ENCODE results near the gene UTS2B. TPM values are rescaled to one million over a fixed set of nuclear protein-coding genes. Genes with fewer than 3 reads are reported as not detected.

Gene UTS2B
- total and polyA plus RNA-seq, 9 of the 15 experiments (the other 6 are each of a cell fraction or from before 2014, with no cell fraction given): 0.06 TPM; not detected in 8

DNA sequence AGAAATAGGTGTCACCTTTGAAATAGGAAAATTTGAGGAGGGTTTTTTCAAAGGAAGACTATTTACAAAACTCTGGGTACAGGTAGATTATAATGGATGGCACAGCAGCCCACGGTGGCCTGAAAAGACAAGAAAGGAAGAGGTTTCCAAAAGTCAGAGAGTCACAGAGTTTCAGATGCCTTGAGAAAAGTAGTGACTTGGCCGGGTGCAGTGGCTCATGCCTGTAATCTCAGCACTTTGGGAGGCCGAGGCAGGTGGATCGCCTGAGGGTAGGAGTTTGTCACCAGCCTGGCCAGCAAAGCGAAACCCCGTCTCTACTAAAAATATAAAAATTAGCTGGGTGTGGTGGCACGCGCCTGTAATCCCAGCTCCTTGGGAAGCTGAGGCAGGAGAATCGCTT lies 96.1 kb downstream of the UTS2B start:
- FAIRE-seq (no peak), DNase-seq (ENCODE audit: extremely low read depth in 1 of 4, low spot score in 3 of 4) (no peak), ATAC-seq (no peak)
- H3K79me2 ChIP-seq (ENCODE audit: control insufficient read depth, insufficient read depth, low read length): no peaks in the 10 kb centered on the region
- intact Hi-C loops (cut with micrococcal nuclease): no loop called here
- H3K9ac ChIP-seq (ENCODE audit: insufficient read depth in 1 of 2, low read depth in 2 of 2, low read length in 2 of 2): no peak overlapping the region
- H3K9me1 ChIP-seq (ENCODE audit: control insufficient read depth, insufficient read depth, low read length): no peaks in the 10 kb centered on the region
- CTCF ChIA-PET (ENCODE audit: low intra/inter-chr PET ratio): no interaction called here
- BruUV-seq (replicated peaks): no TSS peak
- H3K4me3 ChIP-seq: no peak overlapping the region
- POLR2A ChIA-PET: no interaction called here
- H3K4me1 ChIP-seq (replicated peaks in 1 of 2; ENCODE audit: control insufficient read depth in 2 of 2, insufficient read depth in 2 of 2, low read length in 2 of 2): no peaks in the 10 kb centered on the region
- in situ Hi-C loops (cut with MboI): no loop called here
- no peaks in the 10 kb centered on the region for H3K9me3 ChIP-seq (replicated peaks; ENCODE audit: control insufficient read depth, insufficient read depth, low read depth, low read length)
- no peaks in the 10 kb centered on the region for H4K20me1 ChIP-seq (replicated peaks; ENCODE audit: control insufficient read depth, insufficient read depth, low read length)
- H3K4me2 ChIP-seq (ENCODE audit: insufficient read depth, low read length): no peak overlapping the region
- H2AFZ ChIP-seq (ENCODE audit: low read depth, low read length): no peak overlapping the region
- no peaks in the 10 kb centered on the region for H3K27me3 ChIP-seq (ENCODE audit: control insufficient read depth in 2 of 2, insufficient read depth in 2 of 2, low read length in 2 of 2)
- H3K36me3 ChIP-seq (ENCODE audit: control insufficient read depth, insufficient read depth, low read length): no peaks in the 10 kb centered on the region
- no peak overlapping the region for H3K27ac ChIP-seq (ENCODE audit: extremely low read depth, low read depth, low read length)
- WGBS (ENCODE audit: insufficient coverage, low coverage, missing lambda C conversion rate): 0% methylated on average over 9 of the region's 9 CpGs
- TF ChIP-seq, protein P1, sequence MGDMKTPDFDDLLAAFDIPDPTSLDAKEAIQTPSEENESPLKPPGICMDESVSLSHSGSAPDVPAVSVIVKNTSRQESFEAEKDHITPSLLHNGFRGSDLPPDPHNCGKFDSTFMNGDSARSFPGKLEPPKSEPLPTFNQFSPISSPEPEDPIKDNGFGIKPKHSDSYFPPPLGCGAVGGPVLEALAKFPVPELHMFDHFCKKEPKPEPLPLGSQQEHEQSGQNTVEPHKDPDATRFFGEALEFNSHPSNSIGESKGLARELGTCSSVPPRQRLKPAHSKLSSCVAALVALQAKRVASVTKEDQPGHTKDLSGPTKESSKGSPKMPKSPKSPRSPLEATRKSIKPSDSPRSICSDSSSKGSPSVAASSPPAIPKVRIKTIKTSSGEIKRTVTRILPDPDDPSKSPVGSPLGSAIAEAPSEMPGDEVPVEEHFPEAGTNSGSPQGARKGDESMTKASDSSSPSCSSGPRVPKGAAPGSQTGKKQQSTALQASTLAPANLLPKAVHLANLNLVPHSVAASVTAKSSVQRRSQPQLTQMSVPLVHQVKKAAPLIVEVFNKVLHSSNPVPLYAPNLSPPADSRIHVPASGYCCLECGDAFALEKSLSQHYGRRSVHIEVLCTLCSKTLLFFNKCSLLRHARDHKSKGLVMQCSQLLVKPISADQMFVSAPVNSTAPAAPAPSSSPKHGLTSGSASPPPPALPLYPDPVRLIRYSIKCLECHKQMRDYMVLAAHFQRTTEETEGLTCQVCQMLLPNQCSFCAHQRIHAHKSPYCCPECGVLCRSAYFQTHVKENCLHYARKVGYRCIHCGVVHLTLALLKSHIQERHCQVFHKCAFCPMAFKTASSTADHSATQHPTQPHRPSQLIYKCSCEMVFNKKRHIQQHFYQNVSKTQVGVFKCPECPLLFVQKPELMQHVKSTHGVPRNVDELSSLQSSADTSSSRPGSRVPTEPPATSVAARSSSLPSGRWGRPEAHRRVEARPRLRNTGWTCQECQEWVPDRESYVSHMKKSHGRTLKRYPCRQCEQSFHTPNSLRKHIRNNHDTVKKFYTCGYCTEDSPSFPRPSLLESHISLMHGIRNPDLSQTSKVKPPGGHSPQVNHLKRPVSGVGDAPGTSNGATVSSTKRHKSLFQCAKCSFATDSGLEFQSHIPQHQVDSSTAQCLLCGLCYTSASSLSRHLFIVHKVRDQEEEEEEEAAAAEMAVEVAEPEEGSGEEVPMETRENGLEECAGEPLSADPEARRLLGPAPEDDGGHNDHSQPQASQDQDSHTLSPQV (IDR thresholded peaks at IDR 0.05): no peak
- TF ChIP-seq, protein P2, sequence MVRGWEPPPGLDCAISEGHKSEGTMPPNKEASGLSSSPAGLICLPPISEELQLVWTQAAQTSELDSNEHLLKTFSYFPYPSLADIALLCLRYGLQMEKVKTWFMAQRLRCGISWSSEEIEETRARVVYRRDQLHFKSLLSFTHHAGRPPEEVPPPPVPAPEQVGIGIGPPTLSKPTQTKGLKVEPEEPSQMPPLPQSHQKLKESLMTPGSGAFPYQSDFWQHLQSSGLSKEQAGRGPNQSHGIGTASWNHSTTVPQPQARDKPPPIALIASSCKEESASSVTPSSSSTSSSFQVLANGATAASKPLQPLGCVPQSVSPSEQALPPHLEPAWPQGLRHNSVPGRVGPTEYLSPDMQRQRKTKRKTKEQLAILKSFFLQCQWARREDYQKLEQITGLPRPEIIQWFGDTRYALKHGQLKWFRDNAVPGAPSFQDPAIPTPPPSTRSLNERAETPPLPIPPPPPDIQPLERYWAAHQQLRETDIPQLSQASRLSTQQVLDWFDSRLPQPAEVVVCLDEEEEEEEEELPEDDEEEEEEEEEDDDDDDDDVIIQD (CRISPR knock-in tag; IDR thresholded peaks at IDR 0.05): no peak
- no peak for TF ChIP-seq MBD2 (IDR thresholded peaks at IDR 0.05; ENCODE audit: borderline replicate concordance, low read depth)
- no peak for TF ChIP-seq MECOM (CRISPR knock-in tag; IDR thresholded peaks at IDR 0.05)
- no peak for TF ChIP-seq POLR2B (IDR thresholded peaks at IDR 0.05; ENCODE audit: low read depth, partially characterized antibody)
- no peak for TF ChIP-seq ZKSCAN8 (CRISPR knock-in tag; IDR thresholded peaks at IDR 0.05)
- no peak for TF ChIP-seq CBX5 (IDR thresholded peaks at IDR 0.05; ENCODE audit: borderline replicate concordance, low read depth)
- no peak for TF ChIP-seq ZNF830 (CRISPR knock-in tag; IDR thresholded peaks at IDR 0.05)
- no peak for TF ChIP-seq ZSCAN29 (IDR thresholded peaks at IDR 0.05)
- TF ChIP-seq, protein P3, sequence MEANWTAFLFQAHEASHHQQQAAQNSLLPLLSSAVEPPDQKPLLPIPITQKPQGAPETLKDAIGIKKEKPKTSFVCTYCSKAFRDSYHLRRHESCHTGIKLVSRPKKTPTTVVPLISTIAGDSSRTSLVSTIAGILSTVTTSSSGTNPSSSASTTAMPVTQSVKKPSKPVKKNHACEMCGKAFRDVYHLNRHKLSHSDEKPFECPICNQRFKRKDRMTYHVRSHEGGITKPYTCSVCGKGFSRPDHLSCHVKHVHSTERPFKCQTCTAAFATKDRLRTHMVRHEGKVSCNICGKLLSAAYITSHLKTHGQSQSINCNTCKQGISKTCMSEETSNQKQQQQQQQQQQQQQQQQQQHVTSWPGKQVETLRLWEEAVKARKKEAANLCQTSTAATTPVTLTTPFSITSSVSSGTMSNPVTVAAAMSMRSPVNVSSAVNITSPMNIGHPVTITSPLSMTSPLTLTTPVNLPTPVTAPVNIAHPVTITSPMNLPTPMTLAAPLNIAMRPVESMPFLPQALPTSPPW (CRISPR knock-in tag; IDR thresholded peaks at IDR 0.05): no peak
- no peak for TF ChIP-seq HNRNPL (IDR thresholded peaks at IDR 0.05; ENCODE audit: low read depth, low read length)
- no peak for TF ChIP-seq COPS2 (conservative IDR thresholded peaks at IDR 0.05)
- no peak for TF ChIP-seq ZNF696 (CRISPR knock-in tag; conservative IDR thresholded peaks at IDR 0.05)
- no peak for TF ChIP-seq ARHGAP35 (IDR thresholded peaks at IDR 0.05; ENCODE audit: partially characterized antibody)
- no peak for TF ChIP-seq GTF2F1 (IDR thresholded peaks at IDR 0.05; ENCODE audit: low read depth, low read length)

All from K562 (cell line).